ENCODE measurements around the gene BCAT1.

DNA sequence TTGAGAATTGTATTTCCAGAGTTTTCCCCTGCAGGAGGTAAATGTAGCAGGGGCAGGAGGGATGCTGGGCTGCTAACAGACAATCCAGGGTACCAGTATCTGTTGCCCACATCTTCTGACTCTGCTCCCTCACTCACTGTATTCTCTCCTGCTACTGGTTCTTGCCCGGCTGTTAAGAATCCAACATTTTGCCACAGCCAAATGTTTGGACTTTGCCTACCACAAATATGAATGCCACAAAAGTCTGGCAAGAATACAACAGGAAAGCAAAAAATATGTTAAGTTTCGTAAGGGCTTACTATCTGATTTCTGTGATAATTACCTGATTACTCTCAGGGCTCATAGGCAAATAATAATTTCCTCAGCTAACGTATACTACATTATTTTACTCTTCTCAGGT is 160.0 kb downstream of the BCAT1 start:
- TF ChIP-seq POLR2A (IDR thresholded peaks at IDR 0.05; ENCODE audit: low read depth, low read length), result no peak
- no peak for TF ChIP-seq POLR2AphosphoS5 (IDR thresholded peaks at IDR 0.05; ENCODE audit: low read depth, low read length)
